Stimulated activated CD4-positive, alpha-beta T cell treated with anti-CD3 and anti-CD28 coated beads, Interleukin-12 subunit alpha, Interleukin-12 subunit beta, amount 100 ng/mL, for 4 hours (primary cell): ENCODE measurements around the gene TUBA4B.
"Not testable (repeated sequence)": the region's sequence is repeated elsewhere in the genome, so short reads cannot be mapped to it uniquely, and the experiment has no call there.

Experiments used
- DNase-seq: peaks from one replicate; pipeline ENCODE4 v3.0.0-alpha.2; 2020

Gene TUBA4B

GRCh38 chr2:219293736-219294231 lies 40.7 kb downstream of the TUBA4B start:
- DNase-seq, result no peak

DNA sequence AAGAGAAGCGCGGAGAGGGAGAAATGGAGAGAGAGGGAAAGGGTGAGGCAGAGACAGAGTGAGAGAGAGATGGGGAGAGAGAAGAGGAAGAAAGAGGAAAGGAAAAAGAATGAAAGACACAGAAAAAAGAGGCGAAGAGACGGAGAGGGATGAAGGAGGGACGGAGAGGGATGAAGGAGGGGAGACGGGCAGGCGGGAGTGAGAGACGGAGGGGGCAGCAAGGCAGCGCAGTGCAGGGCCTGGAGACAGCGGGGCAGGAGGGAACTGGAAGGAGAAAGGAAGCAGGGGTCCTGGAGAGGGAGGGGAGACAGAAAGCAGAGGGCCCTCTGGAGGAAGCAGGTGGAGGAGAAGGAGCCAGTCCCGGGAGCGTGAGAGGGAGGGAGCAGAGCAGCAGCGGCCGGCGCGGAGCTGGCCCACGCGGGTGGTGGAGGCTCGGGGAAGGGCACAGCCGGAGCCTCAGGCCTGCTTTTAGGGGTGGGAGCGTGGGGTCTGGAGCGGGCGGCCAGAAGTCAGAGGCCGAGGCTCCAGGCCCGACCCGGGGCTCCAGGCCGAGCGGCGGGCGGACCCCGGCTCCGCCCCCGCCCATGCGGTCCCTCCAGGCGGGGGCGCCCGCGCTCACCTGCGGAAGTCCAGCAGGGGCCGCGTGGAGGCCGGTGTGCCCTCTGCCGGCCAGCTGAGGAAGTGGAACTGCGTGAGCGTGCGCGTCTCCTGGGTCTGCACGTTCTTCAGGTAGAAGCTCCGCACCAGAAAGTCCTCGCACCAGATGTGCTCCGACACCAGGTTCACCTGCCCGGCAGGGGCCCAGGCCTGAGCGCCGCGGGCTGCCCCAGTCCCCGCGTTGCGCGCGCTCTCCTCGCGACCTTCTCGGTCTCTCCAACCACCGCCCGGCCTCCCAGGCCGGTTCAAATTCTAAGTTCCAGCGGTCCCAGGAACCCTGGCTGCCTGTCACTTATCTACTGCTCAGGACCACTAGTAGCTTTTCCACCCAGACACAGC lies 41.6 kb downstream of the TUBA4B start:
- peak; percentile 89 for DNase-seq

- no peak for DNase-seq
Measured at GRCh38 chr2:219296142-219296541, 43.1 kb downstream of the TUBA4B start.

DNA sequence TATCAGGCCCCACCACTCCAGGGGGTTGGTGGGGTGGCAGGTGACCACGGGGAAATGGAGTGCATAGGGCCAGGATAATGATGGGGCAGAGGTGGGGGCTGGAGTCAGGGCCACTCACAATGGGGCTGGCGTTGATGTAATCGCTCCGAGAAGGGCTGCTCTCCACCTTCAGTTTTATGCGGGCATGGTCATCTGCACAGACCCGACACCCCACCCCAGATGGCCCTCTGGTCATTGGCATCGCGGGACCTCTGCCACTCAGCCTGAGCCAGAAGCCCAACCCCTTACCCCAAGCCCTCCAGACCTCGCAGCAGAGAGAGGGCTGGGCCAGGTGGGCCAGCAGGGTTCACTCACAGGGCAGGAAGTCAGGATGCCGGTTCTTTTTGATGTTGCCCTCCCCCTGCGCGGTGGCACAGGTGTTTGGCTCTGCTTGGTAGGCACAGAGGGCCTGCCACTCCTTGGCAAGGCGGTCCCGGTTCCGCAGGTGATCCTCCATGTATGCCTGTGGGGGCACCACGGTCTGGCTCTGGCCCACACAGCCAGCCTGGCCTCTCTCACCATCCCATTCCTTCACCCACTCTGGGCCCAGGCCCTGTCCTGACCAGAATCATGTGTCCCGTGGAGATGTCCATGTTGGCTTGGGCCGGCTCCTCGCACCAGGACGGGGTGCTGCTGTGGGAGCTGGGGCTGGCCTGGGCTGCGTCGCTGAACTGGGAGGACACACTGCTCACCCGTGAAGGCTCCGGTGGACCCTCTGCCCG lies 43.8 kb downstream of the TUBA4B start:
- no peak for DNase-seq

DNA sequence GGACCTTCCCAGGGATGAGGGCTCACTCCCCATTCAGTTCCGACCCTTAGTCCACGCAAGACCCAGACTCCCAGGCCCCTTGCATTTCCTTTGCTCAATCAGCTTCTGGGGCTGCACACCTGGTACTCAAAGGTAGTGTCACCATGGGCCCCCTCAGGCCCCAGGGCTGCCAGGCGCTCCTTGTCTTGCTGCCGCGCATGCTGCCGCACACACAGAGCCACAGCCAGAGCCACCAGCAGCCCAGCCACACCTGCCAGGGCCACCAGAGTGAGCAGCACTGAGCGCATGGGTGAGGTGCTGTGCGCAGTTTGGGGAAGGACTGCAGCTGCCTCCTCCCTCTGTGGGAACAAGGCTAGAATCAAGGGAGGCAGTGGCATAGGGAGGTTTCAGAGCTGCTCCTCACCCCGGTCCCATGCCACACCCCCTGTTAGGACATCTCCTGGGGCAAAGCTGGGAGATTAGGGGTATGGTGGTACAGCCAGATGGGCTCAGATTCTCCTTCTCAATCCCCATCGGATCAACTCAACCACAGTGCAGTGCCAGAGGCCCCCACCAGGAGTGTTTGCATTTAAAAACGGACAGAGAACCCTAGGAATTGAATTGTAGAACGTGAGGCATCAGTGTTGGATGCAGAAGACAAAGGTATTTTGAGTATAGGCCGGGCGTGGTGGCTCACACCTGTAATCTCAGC lies 44.9 kb downstream of the TUBA4B start:
- DNase-seq, result no peak

GRCh38 chr2:219298759-219299371 lies 45.8 kb downstream of the TUBA4B start:
- peak; percentile 87 for DNase-seq

DNA sequence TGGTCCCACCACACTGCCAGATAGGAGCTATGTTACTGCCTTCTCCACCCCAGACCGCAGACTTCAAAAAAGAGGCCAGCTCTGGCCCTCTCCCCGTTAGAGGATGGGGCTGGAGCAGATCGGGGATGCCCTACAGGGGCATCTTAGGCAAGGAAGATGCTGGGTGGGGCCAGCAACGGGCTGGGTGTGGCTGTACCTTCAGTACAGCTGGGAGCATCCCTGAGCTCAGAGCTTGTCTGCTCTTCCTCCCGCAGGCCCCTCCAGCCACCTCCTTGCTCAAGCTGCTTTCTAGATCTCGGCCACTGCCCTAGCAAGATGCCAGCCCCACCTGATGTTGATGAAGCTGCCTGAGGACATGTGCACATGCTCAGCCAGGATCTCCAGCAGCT lies 46.3 kb downstream of the TUBA4B start:
- no peak for DNase-seq

DNA sequence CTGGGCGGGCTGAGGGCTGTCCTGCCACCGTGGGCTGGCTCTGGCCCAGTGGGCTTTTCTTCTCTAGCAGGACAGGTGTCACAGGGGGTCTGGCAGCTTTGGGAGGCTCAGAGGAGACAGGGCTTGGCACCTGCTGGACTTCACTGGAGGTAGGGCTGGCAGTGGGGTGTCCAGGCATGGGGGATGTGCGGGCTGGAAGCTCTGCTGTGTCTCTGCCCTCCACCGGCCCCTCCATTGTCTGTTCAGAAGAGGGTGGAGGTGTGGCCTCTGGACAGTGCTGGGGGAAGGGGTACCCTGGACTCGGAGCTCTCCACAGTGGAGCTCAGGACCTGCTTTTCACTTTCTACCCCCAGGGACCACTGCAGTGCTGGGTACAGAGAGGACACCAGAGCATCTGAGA lies 47.0 kb downstream of the TUBA4B start:
- DNase-seq, result no peak

DNA sequence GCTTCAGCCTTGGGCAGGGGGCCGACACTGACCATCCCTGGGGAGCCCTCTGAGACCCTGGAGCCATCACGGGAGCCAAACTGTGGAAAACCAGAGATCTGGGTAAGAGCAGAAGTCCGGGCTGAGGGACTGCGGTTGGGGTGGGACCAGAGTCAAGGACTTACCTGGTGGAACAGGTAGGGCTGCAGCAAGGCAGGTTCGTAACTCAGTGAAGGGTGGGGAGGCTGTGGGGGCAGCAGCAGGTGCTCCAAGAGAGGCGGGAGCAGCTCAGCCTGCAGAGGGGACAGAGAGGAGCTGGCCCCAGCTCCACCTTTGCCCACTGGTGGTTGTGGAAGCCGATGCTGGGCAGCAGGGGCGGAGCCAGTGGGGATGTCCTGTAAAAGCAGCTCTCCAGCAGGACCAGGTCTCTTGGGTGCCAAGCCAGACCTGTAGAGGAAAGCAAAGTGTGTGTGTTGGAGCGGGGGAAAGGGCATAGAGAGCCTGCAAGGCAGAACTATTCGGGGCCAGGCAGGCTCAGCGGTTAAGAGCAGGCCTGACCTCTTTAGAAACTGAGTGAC lies 49.4 kb downstream of the TUBA4B start:
- DNase-seq, result no peak

GRCh38 chr2:219304223-219304622 lies 51.2 kb downstream of the TUBA4B start:
- DNase-seq, result no peak

- no peak for DNase-seq
Measured at GRCh38 chr2:219306047-219306446, 53.0 kb downstream of the TUBA4B start.

GRCh38 chr2:219308142-219309101 lies 55.4 kb downstream of the TUBA4B start:
- DNase-seq, result peak; percentile 67

DNA sequence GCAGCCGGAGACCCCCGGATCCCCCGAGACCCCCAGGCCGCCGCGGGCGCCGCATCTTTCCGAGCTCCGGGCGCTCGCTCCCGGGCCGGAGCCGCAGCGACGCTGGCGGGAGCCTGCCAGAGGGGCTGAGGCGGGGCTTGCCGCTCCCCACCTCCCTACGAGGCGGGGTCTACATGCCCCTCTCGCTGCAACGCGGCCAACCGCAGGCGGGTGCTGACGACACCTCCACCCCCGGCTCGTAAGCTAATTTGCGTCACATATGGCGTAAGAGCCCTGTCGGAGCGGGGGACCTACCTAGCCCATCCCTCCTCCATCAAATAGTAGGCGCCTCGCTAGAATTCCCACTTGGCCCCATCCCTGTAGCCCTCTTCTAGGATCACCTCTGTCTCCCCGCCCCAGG lies 56.2 kb downstream of the TUBA4B start, which contains the start of gene PTPRN:
TSS of gene PTPRN (minus strand) at position 124 of the 400 bp plus-strand sequence. CDS start at position 55, 69 bp downstream.
- no peak for DNase-seq

GRCh38 chr2:219312683-219313263 lies 59.7 kb downstream of the TUBA4B start:
- DNase-seq, result not testable (repeated sequence)

DNA sequence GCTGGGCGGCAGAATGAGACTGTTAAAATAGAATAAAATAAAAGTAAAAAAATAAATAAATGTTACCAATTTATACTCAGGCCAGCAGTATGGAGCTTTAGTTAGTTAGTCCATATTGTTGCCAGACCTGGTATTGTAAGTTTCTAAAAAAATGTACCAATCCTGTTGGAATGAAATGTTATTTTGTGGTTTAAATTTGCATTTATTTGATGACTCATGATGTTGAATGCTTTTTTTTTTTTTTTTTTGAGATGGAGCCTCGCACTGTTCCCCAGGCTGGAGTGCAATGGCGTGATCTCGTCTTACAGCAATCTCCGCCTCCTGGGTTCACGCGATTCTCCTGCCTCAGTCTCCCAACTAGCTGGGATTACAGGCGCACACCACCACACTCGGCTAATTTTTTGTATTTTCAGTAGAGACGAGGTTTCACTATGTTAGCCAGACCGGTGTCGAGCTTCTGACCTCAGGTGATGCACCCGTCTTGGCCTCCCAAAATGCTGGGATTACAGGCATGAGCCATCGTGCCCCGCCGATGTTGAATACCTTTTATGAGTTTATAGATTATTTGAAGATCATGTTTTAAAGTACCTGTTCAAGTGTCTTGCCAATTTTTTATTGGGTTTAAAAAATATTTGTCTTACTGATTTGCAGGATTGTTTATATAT lies 61.9 kb downstream of the TUBA4B start:
- DNase-seq, result no peak
